Cerebellar cortex (tissue), 1 donor: ENCODE results near the gene FAM53A.
"Not testable (repeated sequence)": the region's sequence is repeated elsewhere in the genome, so short reads cannot be mapped to it uniquely, and the experiment has no call there.

Experiments
- DNase-seq: peaks from one replicate; pipeline ENCODE4 v3.0.0-alpha.2; 2015; ENCODE audit warnings: low spot score

The FAM53A gene

DNA sequence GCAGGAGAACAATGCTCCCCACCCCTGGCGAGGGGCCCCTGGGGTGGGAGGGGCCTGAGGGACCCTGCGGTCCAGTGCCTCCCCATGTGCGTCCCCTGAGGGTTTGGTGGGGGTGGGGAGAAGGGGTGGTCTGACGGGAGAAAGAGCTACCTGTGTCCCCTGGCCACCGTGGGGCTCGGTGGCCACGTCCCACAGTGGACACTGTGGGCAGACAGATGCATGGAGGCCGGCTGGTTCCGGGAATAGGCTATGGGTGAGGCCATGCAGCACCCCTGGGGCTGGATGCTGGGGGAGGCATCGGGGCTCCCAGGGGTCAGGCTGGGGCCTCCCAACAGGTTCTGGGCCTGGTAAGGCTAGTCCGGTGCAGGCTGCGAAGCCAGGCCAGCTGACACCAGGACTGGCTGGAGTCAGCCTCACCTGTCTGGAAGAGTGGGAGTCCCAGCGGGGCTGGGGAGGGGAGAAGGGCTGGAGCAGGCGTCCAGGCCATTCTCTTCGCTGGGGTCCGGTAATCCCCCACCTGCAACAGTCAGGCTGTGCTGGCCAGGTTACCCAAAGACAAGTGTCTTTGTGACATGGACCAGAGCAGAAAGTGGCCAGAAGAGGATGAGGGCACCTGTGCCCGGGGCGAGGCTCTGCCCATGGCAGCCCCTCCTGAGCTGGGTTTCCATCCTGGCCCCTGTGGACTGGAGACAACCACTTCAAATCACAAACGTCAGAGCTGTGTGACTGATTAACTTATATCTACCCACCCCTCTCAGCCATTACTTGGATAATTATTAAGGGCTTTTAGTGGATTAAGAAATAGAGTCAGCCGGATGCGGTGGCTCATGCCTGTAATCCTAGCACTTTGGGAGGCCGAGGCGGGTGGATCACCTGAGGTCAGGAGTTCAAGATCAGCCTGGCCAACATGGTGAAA, 1.4 kb upstream of the FAM53A start:
- no peak for DNase-seq

DNA sequence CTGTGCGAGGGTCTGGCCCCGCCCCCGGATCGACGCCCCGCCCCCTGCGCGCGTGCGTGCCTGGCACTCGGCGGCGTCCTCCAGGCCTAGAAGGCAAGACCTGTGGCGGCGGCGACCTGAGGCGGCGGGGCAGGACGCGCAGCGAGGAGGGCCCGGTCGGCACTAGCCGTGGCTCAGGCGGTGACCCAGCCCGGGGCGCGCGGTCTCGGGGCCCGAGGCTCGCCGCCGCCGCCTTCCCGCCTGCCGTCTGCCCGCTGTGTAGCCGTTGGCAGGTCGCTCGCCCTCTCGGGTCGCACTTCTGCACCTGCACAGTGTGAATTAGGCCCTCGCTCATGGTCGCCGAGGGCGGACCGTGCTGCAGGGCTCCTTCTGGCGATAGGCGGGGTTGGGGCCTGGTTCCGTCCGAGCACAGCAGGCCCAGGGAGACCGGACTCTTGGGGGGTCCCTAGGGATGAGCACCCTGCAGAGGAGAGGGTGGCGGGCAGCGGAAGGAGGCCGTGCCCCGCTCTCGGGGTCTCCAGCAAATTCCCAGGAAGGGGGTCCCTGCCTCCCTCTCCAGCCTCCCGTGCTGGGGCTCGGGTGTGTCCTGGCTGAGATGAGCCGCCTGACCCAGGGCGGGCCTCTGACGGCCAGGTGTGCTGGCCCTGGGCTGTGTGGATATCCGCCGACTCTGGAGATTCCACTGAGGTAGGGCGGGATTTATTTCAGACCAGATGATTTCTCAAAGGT, 557 bp upstream of the FAM53A start:
- no peak for DNase-seq

DNA sequence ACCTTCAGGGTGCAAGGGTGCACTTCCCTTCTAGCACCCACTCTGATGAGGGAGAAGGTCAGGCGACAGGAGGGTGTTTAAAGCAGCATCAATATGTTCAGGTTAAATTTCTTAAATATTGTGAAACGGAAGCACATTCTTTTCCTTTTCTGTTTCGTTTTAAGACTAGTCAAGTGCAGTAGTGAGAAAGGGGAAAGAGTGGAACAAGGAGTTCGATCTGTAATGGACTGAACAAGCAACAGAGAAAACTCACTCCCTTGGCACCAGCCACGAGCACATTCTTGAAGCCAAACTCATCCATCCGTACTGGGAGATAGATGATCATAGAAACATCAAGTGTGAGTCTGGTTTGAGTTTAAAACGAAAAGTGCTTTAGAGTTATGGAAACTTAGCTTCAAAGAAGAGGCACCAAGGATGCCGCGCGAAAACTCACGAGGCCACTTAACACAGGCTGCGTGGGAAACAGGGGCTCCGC, 815 bp downstream of the FAM53A start:
- peak; percentile 49 for DNase-seq

DNA sequence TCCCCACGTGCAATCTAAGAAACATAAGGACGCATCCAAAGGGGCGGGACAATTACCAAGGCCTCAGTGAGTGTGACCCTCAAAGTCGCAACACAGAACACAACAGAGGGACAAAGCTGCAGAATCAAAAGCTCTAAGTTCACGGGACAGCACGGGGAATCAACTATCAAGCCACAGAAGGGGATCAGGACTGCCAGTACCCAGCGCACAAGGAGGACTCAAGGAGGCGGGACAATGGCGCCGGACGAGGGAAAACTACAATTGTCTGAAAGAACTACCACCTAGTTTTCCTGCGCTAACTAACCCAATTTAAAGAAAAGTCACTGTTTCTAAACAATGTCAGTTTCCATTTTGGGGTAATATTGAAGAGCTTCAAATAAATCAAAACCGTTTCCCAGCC, 1.3 kb downstream of the FAM53A start:
- no peak for DNase-seq

DNA sequence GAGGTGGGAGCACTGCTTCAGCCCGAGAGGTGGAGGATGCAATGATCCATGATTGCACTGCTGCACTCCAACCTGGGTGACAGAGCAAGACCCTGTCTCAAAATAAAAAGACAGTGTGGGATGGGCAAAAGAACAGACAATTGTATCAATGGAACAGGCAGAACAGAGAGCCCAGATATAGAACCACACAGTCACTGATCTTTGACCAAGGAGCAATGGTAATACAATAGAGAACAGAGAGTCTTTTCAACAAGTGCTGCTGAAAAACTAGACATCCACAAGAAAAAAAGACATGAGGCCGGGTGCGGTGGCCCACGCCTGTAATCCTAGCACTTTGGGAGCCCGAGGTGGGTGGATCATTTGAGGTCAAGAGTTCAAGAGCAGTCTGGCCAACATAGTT, 5.9 kb downstream of the FAM53A start:
- no peak for DNase-seq

DNA sequence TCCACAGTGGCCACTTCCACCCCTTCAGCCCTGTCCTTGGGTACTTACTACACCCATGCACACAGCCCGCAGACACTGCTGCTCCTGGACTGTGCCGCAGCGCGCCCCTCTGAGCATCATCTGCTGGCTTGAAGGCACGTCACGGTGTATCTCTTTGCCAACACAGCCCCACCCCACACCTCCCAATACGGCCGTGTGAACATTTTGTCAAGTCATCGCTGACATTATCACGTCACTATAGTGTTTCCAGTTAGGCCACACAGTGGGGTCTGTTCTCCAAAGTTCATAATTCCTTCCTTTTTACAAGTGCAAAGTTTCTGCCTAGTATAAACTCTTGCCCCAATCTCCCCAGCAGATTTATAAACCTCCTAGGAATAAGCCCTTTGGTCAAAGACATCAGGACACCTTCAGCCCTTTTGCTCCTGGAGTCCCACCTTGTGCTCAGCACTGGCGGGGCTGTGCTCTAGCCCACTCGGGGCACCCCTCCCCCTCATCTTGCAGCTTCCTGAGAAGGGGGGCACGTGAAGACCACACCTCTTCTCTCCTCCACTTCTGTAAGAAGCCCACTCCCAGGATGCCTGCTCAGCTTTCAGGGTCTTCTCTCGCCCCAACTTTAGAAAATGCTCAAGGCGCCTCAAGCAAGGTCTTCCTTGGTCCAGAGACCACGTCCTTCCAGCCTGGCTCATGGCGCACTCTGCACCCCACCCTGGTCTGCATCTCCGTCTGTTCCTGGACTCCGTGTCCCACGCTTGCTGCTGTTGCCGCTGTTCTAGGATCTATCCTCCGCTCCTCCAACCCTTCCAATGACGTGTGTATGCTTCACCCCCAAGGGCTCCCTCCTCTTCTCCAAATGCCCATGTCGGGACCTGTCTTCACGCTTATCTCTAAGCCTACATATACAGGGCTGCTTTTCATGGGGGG, 7.2 kb downstream of the FAM53A start:
- DNase-seq: no peak

DNA sequence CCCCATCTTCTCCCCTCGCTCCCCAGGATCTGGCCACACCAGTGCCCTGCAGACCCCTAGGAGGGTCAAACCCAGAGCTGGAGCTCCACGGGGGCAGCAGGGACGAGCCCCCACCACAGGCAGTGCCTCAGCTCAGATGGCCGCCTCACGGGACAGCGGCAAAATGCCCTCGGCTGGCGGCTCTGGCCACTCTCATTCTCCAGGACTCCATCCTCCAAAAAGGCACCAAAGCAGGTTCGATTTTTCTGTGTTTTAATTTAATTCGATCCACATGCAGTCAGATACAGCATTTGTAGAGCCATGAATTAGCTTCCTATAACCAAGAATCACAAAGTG, 8.3 kb downstream of the FAM53A start:
- DNase-seq: no peak

DNA sequence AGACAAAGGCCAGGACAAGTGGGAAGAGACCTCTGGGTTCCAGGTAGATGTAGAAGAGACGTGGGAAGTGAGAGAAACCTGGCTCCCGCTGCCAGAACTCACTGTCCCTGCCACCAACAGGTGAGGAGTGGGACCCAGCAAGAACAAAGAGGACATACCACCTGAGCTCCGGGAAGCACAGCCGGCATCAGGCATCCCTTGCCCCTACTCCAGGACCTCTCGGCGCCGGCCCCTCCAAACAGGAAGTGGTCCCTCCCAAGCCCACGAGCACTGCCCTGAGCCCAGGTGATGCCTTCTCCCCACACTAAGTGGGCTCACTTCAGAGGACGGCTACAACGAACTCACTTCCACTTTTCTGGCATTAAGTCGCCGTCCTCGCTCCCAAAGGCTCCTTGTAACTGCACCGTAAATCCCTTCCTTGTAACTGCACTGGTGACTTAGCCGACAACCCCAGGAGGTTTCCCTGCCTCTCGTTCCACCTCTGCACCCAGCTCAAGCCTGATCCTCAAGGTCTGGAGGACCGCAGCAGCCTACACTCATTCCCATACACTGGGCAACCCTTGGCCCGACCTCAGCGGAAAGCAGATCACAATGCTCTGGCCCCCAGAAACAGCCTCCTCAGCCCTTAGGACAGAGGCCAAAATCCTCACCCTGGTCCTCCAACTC, 8.8 kb downstream of the FAM53A start:
- no peak for DNase-seq

DNA sequence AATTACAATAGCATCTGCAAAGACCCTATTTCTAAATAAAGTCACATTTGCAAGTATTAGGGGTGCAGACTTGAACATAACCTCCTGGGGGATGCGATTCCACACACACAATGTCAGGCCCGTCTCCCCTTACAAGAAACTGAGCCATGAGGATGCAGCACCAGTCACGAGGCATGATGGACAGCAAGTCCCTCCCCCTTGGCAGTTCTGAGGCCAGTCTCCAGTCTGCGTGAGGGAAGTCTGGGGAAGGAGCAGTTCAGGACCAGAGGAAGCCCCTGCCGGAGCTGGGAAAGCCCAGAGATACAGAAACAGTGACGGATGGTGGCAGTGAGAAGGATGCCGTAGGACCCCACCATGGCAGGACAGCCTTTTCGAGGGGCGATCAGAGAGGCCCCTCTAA, 9.4 kb downstream of the FAM53A start:
- DNase-seq: no peak

DNA sequence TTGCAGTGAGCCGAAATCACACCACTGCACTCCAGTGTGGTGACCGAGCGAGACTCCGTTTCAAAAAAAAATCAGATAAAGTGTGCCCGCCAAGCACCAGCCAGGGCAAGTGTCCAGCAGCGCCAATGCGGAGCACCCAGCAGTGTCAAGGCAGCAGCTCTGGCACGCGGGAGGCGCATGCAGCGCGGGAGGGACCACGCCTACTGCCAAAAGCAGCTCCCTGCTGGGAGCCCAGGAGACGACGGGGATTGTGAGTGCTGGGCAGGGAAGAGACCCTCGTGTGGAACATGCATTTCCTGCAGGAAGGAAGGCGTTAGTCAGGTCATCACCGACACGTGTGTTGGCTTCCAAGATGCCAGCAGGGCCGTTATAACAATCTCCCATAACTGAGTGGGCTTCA, 10.4 kb downstream of the FAM53A start:
- DNase-seq: no peak

DNA sequence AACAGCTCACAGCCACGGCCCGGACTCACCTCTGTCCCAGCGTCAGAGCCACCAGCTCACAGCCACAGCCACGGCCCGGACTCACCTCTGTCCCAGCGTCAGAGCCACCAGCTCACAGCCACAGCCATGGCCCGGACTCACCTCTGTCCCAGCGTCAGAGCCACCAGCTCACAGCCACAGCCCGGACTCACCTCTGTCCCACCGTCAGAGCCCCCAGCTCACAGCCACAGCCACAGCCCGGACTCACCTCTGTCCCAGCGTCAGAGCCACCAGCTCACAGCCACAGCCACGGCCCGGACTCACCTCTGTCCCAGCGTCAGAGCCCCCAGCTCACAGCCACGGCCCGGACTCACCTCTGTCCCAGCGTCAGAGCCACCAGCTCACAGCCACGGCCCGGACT, 13.1 kb downstream of the FAM53A start:
- DNase-seq: not testable (repeated sequence)

DNA sequence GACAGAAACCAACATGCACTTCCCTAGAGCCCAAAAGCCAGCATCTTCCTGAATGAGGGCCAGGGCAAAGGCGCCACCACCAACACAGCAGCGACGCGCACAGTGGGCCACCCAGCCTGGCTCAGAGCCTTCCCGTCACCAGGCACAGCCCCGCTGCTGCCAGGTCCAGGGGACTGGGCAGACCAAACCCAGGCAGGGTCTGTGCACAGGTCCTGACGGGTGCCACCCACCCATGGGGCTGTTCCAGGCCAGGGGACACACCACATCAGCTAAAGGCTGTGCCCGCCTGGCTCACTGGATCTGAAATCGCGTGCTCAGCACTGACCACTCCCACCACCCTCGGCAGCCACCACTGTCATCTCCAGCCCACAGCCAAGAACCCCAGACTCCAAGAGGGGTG, 13.8 kb downstream of the FAM53A start:
- no peak for DNase-seq

DNA sequence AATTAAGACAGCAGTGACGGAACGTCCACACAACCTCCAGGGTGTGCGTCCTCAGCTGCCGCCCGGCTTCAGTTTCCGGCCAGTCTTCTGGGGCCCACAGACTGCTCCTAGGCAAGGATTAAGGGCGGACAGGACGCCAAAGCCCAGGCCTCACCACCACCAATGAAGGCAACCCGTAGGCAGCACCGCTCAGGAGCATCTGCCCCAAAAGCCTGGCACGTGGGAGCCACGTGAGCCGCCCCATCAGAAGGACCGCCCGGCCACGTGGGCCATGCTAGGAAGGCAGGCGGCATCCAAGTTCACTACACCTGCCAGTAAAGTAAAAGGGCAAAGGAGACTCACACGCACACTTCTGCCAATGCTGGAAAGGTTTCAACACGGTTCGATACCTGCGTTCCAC, 14.3 kb downstream of the FAM53A start:
- no peak for DNase-seq

DNA sequence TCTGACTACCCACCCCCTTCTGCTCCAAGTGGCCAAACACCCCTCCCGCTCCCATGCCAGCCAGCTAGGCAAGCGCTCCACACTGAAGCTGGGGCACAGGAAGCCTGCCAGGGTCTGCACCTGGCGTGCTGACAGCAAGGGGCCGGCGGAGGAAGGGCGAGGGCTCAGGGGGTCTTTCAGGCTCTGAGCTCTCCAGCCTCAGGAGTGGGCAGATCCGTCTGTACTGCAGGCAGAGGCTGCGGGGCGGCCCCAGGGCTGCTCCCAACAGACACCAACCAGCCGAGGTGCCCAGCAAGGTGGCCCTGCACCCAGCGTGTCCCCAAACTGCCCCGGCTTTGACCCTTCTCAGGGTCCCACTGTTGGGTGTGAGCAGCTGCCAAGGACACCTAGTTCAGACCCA, 14.8 kb downstream of the FAM53A start:
- no peak for DNase-seq

DNA sequence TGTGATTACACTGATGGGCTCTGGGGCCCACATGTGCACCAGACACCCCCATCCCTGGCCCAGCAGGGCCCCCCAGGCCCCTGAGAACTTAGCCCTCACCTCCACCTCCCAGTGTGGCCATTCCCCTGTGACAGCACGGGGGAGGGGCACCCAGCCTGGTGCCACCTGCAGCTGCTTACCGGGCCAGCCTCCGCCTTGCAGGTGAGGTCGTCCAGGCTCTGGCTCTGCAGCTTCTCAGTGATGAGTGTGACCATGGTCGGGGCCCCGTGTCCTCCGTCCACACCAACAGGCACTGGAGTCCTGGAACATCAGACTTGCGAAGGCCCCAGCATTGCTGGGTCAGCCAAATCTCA, 15.6 kb downstream of the FAM53A start:
- no peak for DNase-seq

DNA sequence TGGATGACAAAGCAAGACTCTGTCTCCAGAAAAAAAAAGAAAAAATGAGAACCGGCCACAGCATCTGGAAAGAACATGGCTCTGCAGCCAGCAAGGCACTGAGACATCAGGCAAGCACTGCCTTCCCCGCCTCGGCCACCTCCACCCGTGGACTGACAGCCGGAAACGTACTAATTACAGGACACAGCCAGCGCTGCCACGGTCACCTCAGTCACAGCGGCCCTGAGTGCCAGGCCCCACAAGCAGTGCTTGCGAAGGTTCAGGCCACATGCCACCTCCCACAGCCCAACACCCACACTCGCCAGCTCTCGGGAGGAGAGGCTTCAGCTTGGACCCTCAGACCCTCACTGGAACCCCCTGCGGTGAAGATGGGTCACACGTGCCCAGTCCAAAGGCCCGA, 16.8 kb downstream of the FAM53A start:
- no peak for DNase-seq

DNA sequence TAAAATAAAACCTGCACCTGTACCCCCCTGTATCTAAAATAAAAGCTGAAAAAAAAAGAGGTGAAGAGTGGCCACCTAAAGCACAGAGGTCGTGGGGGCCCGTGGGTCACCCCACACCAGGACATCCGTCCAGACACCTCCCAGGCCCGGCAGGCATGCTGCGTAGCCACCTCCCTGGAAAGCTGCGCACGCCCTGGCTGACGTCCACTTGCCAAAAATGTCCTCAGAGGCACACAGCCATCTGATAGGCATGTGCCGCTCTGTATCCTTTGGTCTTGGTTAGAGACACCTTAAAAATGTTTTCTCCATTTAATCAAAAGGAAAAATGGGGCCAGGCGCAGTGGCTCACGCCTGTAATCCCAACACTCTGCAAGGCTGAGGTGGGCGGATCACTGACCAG, 17.7 kb downstream of the FAM53A start:
- DNase-seq: peak; percentile 90

DNA sequence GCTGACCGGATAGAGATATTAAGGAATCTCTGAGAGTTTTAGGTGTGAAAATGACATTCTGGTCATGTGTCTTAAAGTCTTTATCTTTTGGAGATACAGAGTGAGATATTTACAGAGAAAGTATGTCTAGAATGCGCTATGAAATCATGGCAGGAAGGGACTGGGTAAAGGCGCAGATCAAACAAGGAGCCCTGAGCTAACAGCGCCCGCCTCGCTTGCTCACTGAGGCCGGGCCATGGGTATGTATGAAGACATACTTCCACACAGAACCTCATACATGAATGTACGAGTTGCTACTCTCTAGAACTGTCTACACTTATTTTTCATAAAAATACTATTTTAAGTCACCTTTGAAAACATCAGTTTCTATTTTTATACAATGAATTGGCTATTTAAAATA, 20.0 kb downstream of the FAM53A start:
- no peak for DNase-seq

DNA sequence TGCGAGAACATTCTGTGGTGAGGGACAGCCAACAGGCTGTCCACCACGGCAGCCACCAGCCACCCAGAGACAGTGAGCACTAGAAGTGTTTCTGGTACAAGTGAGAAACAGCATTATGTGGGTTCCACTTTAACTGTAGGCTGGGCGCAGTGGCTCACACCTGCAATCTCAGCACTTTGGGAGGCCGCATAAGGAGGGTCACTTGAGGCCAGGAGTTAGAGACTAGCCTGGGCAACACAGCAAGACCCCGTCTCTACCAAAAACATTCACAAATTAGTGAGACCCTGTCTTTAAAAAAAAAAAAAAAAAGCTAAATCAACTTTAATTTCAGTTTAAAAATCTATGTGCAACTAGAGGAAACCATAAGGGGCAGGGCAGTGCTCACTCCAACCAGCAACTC, 20.6 kb downstream of the FAM53A start:
- no peak for DNase-seq

DNA sequence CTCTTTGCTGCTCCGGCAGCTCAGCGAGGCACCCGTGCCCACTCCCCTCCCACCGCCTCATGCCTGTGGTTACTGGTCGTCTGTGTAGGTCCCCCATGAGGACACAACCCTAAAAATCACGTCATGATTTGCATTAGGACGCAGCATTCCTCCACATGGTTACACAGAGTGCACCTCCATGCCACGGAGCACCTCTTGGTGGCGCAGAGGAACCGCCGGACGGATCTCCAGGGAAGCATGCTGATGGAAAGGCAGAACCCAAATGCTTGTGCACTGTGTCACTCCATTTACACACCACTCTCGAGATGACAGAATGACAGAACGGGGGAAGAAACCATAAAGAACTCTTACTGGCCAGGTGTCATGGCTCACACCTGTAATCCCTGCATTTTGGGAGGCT, 22.4 kb downstream of the FAM53A start:
- DNase-seq: no peak

DNA sequence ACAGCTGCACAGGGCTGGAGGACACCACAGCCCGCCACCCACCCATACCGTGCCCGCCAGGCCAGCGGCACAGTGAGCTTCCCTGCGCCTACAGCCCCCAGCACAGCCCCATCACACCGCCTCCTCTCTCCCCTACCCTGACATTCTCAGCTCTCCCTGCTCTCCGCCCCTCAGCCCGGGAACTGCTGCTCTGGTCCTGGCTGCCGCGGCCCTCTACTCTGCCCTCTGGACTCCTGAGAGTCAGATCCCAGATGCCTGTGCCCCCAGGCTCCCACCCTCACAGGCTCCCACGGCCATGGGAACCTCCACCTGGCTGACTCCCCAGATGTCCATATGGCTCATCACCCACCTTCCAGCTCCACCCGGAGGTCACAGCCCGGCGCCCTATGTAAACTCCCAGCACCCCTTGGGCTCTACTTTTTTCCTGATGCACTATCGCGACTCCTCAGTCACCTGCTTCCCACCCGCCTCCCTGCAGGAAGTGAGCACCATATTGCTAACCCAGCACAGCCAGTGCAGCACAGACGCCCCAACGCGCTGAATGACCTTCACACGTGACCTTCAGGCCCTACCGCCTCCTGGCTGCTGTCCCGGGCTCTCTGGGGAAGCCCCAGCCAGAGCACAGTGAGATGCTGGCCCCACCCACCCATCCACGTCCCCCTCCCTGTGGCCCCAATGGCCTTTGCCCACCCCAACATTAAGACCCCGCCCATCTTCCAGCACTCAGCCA, 23.0 kb downstream of the FAM53A start:
- DNase-seq: no peak
